Vagina (tissue), 2 donors: ENCODE measurements around the gene AHNAK2. TPM values are rescaled to one million over a fixed set of nuclear protein-coding genes. Genes with fewer than 3 reads are reported as not detected.

ENCODE experiments used
- DNase-seq, 2 donors: peaks; one replicate each; pipeline ENCODE4 v3.0.0-alpha.2; 2017; ENCODE audit errors: extremely low spot score in 2 of 2
- H3K27ac ChIP-seq: fragments of 200-600 bp; sonication (generic); one replicate; pipeline ENCODE4 v1.5.1; 2019
- H3K27me3 ChIP-seq: fragments of 200-600 bp; sonication (generic); one replicate; pipeline ENCODE4 v1.5.1; 2019
- H3K36me3 ChIP-seq, 2 donors: fragments of 200-600 bp; sonication (generic); one replicate each; pipeline ENCODE4 v1.5.1; 2017 to 2019
- H3K4me1 ChIP-seq: fragments of 200-600 bp; sonication (generic); one replicate; pipeline ENCODE4 v1.5.1; 2019
- H3K4me3 ChIP-seq, 2 donors: fragments of 200-600 bp; sonication (generic); 1 replicate in 1 of 2; 2 replicates in 1 of 2; pipeline ENCODE4 v1.5.1; 2016 to 2019
- H3K9me3 ChIP-seq: fragments of 200-600 bp; sonication (generic); one replicate; pipeline ENCODE4 v1.5.1; 2019
- POLR2A ChIP-seq, 2 donors: fragments of 450-650 bp; IDR thresholded peaks; one replicate each; pipeline ENCODE4 v1.6.1; 2017; ENCODE audit warnings: antibody characterized with exemption in 2 of 2, mild to moderate bottlenecking in 2 of 2, moderate library complexity in 2 of 2
- POLR2AphosphoS5 ChIP-seq, 2 donors: sonication (generic); formaldehyde crosslinking; IDR thresholded peaks; one replicate each; pipeline ENCODE4 v1.9.0; 2017; ENCODE audit warnings: antibody characterized with exemption in 2 of 2, mild to moderate bottlenecking in 2 of 2, low read depth in 1 of 2; ENCODE audit not compliant: insufficient read depth in 1 of 2
- intact Hi-C: fragments of 100-400 bp; cut with DNase I; formaldehyde crosslinking; loops from one replicate; pipeline ENCODE4 v1.15.1; 2023
- total RNA-seq: library from RNA; depleted of rRNA; stranded (reverse); fragments of >200 nt; gene quantifications from one replicate; pipeline ENCODE4 v1.2.3, GENCODE V29; 2016
- TF ChIP-seq, protein P1 (sequence below), 3 experiments: fragments of 450-650 bp in 2 of 3; fragments of 200-600 bp in 1 of 3; sonication (generic) in 1 of 3; IDR thresholded peaks; one replicate each; pipeline ENCODE4 v1.5.1; 2017 to 2019; ENCODE audit warnings: antibody characterized with exemption in 3 of 3, mild to moderate bottlenecking in 2 of 3, moderate library complexity in 2 of 3

AHNAK2 gene
- total RNA-seq, 1 donor from 2014 or later, result 180 TPM

DNA sequence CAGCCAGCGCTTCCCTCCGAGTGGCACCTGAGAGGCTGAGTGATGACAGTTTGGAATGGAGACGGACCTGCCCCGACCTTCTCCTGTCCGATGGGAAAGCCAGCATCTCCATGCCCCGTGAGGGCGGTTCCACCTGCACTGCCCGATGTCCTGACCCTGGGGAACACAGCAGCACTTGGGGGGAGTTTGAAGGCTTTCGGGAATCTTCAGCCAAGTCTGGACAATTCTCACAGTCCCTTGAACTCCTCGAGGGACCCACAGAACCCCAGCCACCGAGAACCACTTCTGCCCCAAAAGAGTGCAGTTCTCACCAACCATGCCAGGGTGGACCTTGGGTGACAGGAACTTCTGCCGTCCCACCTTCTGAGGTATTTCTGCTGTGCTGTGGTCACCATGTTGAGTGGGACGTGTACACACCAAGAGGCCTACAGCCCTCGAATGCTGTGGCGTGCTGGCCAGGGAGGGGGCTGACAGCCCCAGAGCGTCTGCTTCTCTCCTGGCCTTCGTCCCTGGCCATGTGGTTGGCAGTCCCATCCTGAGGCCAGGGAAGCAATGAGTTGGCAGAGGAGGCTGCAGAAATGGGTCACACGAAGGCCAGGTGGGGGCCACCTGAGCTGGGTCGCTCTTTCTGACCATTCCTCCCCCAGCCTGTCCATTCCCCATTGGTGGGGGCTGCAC is 8.5 kb upstream of the AHNAK2 start:
- intact Hi-C loops, result loop anchor here (10.0 kb wide), 1 partner anchor 192 kb away; the partner anchor contains the start of gene AKT1
- Histone ChIP-seq H3K27me3 (no peaks in the 10 kb centered on the region), H3K27ac (no peak overlapping the region), H3K4me1 (peaks cover 20% of the 10 kb centered on the region), H3K9me3 (no peaks in the 10 kb centered on the region), H3K36me3 (no peaks in the 10 kb centered on the region), H3K4me3 (peak overlapping the region; percentile 75 to 84)
- TF ChIP-seq, protein P1, sequence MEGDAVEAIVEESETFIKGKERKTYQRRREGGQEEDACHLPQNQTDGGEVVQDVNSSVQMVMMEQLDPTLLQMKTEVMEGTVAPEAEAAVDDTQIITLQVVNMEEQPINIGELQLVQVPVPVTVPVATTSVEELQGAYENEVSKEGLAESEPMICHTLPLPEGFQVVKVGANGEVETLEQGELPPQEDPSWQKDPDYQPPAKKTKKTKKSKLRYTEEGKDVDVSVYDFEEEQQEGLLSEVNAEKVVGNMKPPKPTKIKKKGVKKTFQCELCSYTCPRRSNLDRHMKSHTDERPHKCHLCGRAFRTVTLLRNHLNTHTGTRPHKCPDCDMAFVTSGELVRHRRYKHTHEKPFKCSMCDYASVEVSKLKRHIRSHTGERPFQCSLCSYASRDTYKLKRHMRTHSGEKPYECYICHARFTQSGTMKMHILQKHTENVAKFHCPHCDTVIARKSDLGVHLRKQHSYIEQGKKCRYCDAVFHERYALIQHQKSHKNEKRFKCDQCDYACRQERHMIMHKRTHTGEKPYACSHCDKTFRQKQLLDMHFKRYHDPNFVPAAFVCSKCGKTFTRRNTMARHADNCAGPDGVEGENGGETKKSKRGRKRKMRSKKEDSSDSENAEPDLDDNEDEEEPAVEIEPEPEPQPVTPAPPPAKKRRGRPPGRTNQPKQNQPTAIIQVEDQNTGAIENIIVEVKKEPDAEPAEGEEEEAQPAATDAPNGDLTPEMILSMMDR (IDR thresholded peaks at IDR 0.05), result no peak
- no peak for TF ChIP-seq POLR2A (IDR thresholded peaks at IDR 0.05)
- TF ChIP-seq POLR2AphosphoS5 (IDR thresholded peaks at IDR 0.05; ENCODE audit: insufficient read depth in 1 of 2, low read depth in 1 of 2), result no peak
- DNase-seq, result no peak

- Histone ChIP-seq H3K27ac (peak within 1 kb of the TSS; percentile 68), H3K4me1 (peaks cover 20% of the 10 kb centered on the region), H3K27me3 (no peaks in the 10 kb centered on the region), H3K36me3 (no peaks in the 10 kb centered on the region), H3K9me3 (no peaks in the 10 kb centered on the region), H3K4me3 (peak within 1 kb of the TSS; percentile 75 to 84)
- TF ChIP-seq POLR2AphosphoS5 (IDR thresholded peaks at IDR 0.05; ENCODE audit: insufficient read depth in 1 of 2, low read depth in 1 of 2) (peak in 1 of 2 donors; percentile 7), POLR2A (IDR thresholded peaks at IDR 0.05) (peak in 1 of 2 donors; percentile 18)
- TF ChIP-seq, protein P1 (IDR thresholded peaks at IDR 0.05), result no peak
- no peak for DNase-seq
- intact Hi-C loops, result loop anchor here (10.0 kb wide), 1 partner anchor 191 kb away; the partner anchor contains the start of gene AKT1
Measured at GRCh38 chr14:104985675-104986486, 7.7 kb upstream of the AHNAK2 start, which contains the start of gene CLBA1. Gene CLBA1 (plus strand): TSS chr14:104985788. CDS start chr14:104986432, 644 bp downstream.

DNA sequence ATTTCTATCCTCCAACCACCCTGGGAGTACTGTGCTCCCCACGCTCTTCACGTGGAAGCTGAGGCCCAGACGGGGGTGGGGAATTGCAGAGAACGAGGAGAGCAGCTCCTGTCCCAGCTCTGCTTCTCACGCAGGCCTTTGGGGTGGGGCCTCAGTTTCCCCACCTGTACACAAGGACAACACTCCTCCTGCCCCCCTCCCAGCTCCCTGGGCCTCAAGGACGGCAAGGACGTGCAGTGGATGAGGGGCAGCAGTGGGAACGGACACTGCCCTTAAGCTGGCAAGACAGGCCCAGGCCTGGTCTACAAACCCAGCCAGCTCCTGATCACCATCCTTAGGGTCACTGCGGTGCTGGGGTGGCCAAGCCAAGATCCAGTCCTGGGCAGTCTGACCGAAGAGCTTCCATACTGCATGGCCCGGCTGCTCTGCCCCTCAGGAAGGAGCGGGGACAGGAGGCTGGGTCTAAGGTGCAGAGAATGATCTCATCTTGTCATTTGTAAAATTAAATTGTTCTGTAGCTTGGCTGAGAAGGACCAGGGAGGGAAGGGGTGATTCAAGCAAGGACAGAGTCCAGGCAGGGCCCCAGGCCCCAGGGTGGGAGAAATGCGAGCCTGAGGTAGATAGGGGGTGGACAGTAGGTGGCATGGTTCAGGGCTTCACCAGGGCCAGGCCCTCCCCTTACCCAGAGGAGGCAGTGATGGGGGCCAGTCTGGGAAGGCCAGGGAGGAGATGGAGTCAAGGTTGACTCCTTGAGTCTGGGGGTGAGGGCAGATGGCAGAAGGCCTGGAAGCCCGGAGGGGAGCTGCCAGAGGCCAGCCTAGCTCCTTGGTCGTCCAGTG is 6.1 kb upstream of the AHNAK2 start:
- Histone ChIP-seq H3K27me3 (no peaks in the 10 kb centered on the region), H3K4me3 (no peak overlapping the region), H3K4me1 (peaks cover 20% of the 10 kb centered on the region), H3K27ac (peak overlapping the region; percentile 68), H3K9me3 (no peaks in the 10 kb centered on the region), H3K36me3 (no peaks in the 10 kb centered on the region)
- intact Hi-C loops, result loop anchor here (10.0 kb wide), 1 partner anchor 189 kb away; the partner anchor contains the start of gene AKT1
- TF ChIP-seq POLR2AphosphoS5 (IDR thresholded peaks at IDR 0.05; ENCODE audit: insufficient read depth in 1 of 2, low read depth in 1 of 2) (no peak), POLR2A (IDR thresholded peaks at IDR 0.05) (no peak)
- TF ChIP-seq, protein P1 (IDR thresholded peaks at IDR 0.05), result no peak
- DNase-seq, result no peak

GRCh38 chr14:104983231-104983721 is 5.1 kb upstream of the AHNAK2 start:
- no peak for DNase-seq
- no peaks in the 10 kb centered on the region for H3K9me3 ChIP-seq
- no peaks in the 10 kb centered on the region for H3K27me3 ChIP-seq
- TF ChIP-seq, protein P1 (IDR thresholded peaks at IDR 0.05), result no peak
- TF ChIP-seq POLR2AphosphoS5 (IDR thresholded peaks at IDR 0.05; ENCODE audit: insufficient read depth in 1 of 2, low read depth in 1 of 2) (no peak), POLR2A (IDR thresholded peaks at IDR 0.05) (no peak)
- no peak overlapping the region for H3K27ac ChIP-seq
- H3K36me3 ChIP-seq, result no peaks in the 10 kb centered on the region
- peaks cover 27% of the 10 kb centered on the region for H3K4me1 ChIP-seq
- intact Hi-C loops, result loop anchor here (10.0 kb wide), 1 partner anchor 188 kb away; the partner anchor contains the start of gene AKT1
- no peak overlapping the region for H3K4me3 ChIP-seq
